KOPT-K1 (cell line): ENCODE measurements around the gene SRPRB.

Experiments
- H3K27ac ChIP-seq: fragments of 200-600 bp; sonication (generic); 2 replicates; pipeline ENCODE4 v1.5.1; 2016; ENCODE audit warnings: antibody characterized with exemption, mild to moderate bottlenecking, low read depth, low read length; ENCODE audit not compliant: poor library complexity, severe bottlenecking
- H3K36me3 ChIP-seq: fragments of 200-600 bp; sonication (generic); 2 replicates; pipeline ENCODE4 v1.5.1; 2017; ENCODE audit warnings: antibody characterized with exemption, mild to moderate bottlenecking, low read length, moderate library complexity; ENCODE audit not compliant: insufficient read depth
- H3K9me3 ChIP-seq: fragments of 200-600 bp; sonication (generic); 2 replicates; pipeline ENCODE4 v1.5.1; 2017; ENCODE audit warnings: antibody characterized with exemption, low read length, mild to moderate bottlenecking; ENCODE audit not compliant: insufficient read depth, poor library complexity, severe bottlenecking

SRPRB gene

DNA sequence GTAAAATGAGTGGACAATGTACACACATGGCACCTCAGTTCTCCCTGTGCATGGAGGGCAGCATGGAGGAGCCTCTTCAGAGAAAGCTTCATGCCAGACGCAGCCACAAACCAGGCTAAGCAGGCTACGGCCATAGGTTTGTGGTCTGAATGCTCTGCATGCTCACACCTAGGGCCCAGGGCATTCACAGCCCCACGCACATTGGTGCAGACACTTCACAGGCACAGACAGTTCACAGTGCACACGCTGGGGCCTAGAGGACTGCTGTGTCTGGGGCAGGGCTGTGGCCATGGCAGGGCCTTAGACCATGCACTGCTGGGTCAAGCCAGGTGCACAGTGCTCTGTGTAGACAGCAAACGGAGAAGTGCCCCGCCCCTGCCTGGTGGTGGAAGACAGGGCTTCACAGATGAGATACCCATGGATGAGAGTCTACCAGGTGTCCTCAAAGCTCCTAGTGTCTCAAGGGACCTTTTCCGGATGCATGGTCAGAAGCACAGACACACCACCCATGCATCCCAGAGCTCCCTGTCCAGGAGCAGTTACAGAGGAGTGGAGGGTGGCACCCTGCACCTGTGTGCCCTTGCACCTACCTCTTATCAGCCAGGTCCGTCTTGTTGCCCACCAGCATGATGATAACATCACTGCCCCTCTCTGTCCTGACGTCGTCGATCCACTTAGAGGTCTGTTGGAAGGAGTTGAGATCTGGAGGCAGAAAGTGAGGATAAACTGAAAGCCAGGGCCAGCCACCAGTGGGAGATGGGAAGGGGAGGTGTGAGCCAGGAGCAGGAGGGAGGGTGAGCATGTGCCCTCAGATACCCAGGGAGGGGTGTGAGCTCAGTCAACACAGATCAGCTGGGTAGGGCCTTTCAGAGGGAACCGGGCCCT, 33.5 kb downstream of the SRPRB start:
- H3K36me3 ChIP-seq, result no peaks in the 10 kb centered on the region
- no peaks in the 10 kb centered on the region for H3K9me3 ChIP-seq
- no peak overlapping the region for H3K27ac ChIP-seq

DNA sequence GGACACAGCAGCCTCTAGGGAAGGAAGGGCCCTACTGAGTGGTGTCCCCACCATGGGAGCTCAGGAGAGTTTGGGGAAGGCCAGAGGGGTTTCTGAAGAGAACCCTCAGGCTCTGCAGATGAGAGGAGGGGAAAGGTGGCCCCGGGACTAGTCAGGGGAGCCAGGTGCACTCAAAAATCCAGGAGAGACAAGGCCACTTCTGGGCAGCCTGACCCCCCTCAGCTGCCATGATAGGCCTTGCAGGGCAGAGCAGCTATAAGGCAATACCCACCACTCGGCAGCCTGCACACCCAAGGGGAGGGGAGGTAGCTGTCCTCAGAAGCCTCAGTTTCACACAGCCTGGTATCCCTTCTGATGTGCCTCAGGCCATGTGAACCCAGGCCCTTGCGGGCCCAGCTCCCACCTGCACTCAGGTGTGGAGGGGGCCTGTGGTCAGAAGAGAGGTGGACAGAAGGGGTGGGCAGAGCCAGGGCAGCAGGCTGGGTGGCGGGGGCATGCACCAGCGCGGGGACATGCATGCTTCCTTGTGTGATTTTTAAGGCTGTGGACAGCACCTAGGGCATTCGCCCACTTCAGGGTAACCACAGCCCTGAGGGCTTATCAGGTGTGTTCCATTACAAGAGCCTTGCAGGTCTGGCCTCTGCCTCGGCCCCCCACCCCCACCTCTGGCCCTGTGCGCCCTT, 34.6 kb downstream of the SRPRB start:
- H3K36me3 ChIP-seq, result no peaks in the 10 kb centered on the region
- no peak overlapping the region for H3K27ac ChIP-seq
- no peaks in the 10 kb centered on the region for H3K9me3 ChIP-seq

DNA sequence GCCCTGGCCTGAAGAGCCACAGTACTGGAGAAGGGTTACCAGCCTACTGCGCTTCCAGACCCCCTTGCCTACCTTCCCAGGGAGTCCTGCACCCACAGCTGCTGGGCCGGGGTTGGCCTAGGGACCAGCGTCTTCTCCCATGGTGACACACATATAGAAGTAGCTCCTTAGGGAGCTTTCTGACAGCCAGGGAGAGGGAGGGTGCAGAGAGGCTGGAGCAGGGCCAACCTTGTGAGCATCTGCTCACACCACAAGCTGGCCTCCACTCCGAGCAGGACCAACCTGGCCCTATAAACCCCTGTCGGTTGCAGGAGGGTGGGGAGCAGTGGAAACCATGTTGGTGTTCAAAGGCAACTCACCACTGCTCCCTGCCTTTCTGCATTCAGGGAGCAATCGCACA, 35.2 kb downstream of the SRPRB start:
- H3K9me3 ChIP-seq, result no peaks in the 10 kb centered on the region
- no peak overlapping the region for H3K27ac ChIP-seq
- no peaks in the 10 kb centered on the region for H3K36me3 ChIP-seq

DNA sequence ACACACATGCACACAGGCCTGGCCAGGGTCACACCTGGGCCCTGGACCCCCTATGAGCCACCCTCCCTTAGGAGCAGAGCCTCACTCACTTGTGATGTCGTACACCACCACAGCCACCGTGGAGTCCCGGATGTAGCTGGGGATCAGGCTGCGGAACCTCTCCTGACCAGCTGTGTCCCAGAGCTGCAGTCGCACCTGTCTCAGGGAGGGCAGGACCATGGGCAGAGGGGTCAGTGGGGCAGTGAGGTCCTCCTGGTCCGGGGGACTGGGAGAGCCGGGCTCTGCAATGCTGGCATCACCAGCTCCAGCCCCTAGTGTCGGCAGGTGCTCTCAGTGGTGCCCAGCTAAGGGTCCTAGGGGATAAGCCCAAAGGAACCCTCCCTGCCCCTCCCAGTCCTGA, 35.6 kb downstream of the SRPRB start:
- H3K36me3 ChIP-seq, result no peaks in the 10 kb centered on the region
- H3K9me3 ChIP-seq, result no peaks in the 10 kb centered on the region
- no peak overlapping the region for H3K27ac ChIP-seq

DNA sequence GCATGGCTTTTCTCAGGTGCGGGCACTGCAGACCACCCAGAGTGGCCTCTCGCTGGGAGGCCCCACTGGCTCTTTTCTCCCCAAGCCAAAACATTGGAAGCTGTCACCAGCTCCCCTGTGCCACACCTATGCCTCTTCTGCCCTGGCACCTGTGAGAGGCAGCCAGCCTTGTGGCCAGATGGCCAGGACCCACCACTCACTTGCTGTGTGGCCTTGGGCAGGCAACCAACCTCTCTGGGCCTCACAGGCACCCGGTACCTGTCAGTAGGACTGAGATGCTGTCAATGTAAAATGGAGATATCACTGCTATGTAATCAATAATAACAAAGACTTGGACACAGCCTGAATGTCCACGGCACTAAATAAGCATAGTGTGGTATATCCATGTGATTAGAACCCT, 36.5 kb downstream of the SRPRB start:
- H3K36me3 ChIP-seq, result no peaks in the 10 kb centered on the region
- H3K9me3 ChIP-seq, result no peaks in the 10 kb centered on the region
- H3K27ac ChIP-seq, result no peak overlapping the region

DNA sequence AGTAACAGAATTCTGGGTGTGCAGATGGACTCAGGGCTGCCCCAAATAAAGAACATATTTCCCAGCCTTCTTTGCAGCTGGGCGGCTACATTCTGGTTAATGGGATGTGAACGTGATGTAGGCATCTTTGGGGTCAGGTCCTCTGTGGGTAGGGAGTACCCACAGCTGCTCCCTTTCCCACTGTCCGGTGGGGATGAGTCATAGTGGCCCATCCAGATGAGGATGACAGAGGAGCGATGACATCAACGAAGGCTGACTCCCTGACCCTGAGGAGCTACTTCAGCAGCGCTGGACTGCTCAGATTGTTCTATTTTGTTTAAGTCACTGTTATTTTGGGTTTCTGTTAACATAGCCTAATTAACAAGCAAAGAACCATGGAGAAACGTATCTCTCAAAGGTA, 38.0 kb downstream of the SRPRB start:
- H3K36me3 ChIP-seq, result no peaks in the 10 kb centered on the region
- H3K27ac ChIP-seq, result no peak overlapping the region
- H3K9me3 ChIP-seq, result no peaks in the 10 kb centered on the region

DNA sequence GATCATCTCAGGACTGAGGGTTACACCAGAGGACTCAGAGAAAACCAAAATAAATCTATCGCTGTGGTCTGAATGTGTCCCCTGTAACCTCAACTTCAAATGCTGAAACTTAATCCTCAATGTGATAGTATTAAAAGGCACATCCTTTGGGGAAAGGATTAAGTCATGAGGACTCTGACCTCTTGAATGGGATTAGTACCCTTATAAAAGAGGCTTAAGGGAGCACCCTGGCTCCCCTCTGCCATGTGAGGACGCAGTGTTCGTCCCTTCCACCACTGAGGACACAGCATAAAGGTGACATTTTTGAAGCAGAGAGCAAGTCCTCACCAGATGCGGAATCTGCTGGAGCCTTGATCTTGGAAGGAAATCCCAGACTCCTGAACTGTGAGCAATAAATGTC, 39.5 kb downstream of the SRPRB start:
- no peaks in the 10 kb centered on the region for H3K36me3 ChIP-seq
- H3K27ac ChIP-seq, result no peak overlapping the region
- no peaks in the 10 kb centered on the region for H3K9me3 ChIP-seq

DNA sequence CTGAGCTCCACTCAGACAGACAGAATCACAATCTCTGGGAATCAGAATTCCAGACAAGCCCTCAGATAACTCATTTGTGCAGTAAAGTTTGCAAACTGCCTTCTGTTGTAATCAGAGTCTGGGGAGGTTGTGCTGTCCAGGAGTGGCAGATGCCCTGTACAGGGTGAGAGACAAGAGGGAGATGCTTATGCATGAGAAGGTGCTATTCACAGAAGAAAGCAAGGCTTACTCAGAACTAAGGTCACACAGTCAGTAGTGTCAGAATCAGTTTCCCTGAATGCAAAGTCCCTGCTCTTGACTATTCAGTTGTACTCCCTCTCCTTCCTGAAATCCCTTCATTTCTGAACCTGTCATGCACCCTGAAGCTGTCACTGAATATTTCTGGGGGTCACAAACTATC, 43.7 kb downstream of the SRPRB start:
- Histone ChIP-seq H3K36me3 (no peaks in the 10 kb centered on the region), H3K27ac (no peak overlapping the region), H3K9me3 (no peaks in the 10 kb centered on the region)

DNA sequence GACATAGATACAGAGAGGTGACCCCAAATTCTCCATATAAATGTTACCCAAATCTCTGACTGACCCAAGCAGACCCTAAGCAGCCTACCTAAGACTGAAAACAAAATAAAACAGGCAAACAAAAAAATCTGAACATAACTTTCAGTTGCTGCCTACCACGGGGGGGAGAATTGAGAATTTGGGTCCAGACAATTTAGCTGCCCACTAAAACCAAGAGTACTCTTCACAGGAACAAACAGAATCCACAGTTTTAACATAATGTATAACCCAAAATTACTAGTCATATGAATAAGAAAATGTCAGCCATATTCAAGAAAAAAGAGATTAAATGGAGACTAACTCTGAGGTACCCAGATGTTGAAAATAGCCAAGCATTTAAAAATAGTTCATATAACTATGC, 44.4 kb downstream of the SRPRB start:
- no peaks in the 10 kb centered on the region for H3K36me3 ChIP-seq
- no peaks in the 10 kb centered on the region for H3K9me3 ChIP-seq
- no peak overlapping the region for H3K27ac ChIP-seq

DNA sequence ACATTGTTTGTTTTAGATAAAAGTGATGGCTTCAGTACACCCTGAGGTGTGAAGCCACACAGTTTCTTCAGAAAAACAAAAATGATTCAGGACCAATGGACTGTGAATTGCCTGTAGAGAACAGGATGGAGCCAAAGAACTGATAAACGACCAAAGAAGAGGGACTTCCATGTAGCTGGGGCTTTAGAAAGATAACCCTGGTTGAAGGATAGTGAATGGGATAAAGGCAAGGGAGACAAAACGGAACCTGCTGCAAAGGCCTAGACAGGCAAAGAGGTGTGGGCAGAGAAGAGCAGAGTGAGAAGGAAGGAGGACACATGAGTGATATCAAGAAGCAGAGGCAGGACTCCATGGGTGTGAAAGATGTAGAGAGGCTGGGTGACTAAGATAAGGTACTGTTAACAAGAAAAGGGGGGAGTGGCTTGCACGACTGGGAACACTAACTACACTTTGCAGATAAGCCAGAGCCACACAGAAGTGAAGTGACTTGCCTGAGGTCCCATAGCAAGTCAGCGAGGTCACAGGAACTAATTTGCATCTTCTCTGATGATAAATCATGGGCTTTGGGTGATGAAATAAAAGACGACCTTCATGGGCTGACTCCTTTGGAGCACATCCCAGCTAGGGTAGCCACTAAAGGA, 45.8 kb downstream of the SRPRB start:
- H3K36me3 ChIP-seq, result no peaks in the 10 kb centered on the region
- no peak overlapping the region for H3K27ac ChIP-seq
- H3K9me3 ChIP-seq, result no peaks in the 10 kb centered on the region

DNA sequence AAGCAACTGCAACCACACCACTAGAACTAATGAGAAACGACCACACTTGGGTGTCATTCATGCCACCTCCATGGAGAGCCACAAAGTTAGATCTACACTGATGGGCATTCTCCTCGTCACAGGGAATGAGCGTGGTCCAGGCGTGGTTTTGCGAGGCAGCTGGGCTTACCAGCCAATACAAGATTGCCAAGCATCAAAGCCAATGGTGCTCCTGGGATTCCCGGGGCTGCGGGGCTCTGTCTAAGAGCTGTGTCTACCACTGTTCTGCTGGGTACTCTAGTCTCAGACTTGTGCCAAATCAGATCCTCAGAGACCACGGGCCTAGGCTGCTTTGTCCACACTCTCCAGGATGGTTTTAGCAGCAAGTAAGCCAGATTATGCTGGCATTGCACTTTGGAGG, 46.3 kb downstream of the SRPRB start:
- H3K27ac ChIP-seq, result no peak overlapping the region
- no peaks in the 10 kb centered on the region for H3K9me3 ChIP-seq
- H3K36me3 ChIP-seq, result no peaks in the 10 kb centered on the region

DNA sequence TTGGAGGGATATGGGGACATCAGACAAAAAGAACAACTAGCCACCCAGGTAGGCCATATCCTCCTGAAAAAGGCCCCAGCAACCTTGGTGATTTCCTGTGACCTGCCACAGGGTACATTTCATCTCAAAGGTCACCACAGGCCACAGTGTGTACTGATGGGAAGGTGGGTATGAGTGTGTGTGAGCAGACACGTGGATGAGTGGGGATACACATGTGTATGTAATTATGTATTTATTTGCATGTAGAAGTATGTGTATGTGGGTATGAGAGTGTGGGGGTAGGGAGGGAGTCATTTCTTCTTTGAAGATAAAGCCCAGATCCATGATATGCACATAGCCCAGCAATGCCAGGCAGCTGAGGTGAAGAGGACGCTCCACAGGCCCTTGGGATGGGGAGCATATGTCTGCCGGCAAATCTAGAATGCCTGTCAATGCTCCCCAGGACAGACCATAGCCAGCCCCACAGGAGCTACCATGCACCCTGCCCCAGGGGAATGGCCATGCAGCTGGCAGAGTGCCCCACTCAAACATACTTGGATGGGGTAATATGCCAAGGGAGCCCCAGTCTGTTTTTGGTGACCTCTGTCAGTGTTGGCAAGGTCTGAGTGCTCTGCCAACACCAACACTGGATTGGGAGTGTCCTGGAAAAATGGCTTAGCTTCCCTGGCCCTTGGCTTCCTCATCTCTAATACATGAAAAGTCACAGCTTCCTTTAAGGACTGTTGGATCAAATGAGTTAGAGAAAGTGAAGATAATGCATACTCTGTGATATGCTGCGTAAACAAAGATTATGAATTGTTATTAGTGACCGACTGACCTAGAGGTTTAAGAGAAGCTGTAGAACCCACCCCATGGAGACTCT, 47.7 kb downstream of the SRPRB start:
- no peaks in the 10 kb centered on the region for H3K36me3 ChIP-seq
- no peak overlapping the region for H3K27ac ChIP-seq
- no peaks in the 10 kb centered on the region for H3K9me3 ChIP-seq

DNA sequence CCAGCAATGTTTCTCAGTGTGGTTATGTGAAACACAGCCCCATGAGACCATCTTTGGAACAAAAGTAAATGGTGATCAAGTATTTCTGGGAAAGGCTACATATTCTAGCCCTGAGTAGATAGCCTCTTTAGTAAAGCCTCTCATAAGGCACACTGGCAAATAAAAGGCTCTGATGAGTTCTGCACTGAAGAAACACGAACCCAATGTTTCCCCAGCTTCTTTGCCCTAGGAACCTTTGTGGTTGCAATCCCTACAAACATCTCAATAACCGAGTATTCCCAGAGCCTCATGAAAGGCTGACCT, 48.3 kb downstream of the SRPRB start:
- H3K27ac ChIP-seq, result no peak overlapping the region
- H3K9me3 ChIP-seq, result no peaks in the 10 kb centered on the region
- no peaks in the 10 kb centered on the region for H3K36me3 ChIP-seq

DNA sequence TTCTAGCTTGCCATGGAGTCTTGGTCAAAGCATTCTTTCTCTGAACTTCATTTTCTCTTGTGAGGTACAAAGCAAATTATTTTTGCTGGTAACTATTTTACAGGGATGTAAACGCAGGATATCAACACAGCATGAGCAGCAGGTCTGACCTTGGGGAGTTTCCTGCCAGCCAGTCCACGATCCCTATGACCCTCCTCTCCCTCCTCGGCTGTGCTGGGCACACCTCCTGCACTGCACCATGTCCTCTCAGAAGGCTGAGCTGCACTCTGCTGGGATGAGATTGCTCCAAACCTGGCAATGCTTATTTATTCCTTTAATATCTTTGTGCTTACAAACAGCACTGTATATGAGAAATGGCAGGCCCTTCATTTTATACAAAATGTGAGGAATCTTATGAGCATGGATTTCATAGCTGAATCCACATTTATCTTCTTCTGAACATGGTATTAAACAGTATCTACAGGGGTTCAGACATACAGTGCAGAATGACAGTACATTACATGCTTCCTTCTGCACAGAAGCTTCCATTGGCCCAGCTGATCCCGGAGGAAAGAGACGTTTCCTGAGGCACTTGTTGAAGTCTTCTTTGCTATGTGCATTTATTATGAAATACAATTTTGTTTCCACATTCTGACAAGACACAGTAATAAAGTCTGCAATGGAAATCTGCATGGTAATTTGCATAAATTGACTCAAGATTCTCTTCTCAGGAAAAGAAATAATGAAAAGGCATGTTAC, 48.8 kb downstream of the SRPRB start:
- H3K27ac ChIP-seq, result no peak overlapping the region
- H3K36me3 ChIP-seq, result no peaks in the 10 kb centered on the region
- H3K9me3 ChIP-seq, result no peaks in the 10 kb centered on the region
